WTC11 (cell line): ENCODE results near the gene LRRIQ1. TPM values are rescaled to one million over a fixed set of nuclear protein-coding genes. Genes with fewer than 3 reads are reported as not detected.

ENCODE experiments used
- ATAC-seq: fragments of 200-7000 bp; cut with Tn5 transposase; 2 replicates; pipeline ENCODE4 v1.10.0; 2021; ENCODE audit warnings: mild to moderate bottlenecking, moderate library complexity
- CTCF ChIA-PET: fragments of 300-600 bp; sonication (Branson Sonifier 250); formaldehyde crosslinking; loops from one replicate; lab custom pipeline; 2021; ENCODE audit warnings: antibody characterized with exemption; lab: Charles Lee
- POLR2A ChIA-PET: fragments of 350-600 bp; sonication (Branson Sonifier 250); formaldehyde crosslinking; loops from one replicate; lab custom pipeline; 2021; ENCODE audit warnings: antibody characterized with exemption; lab: Charles Lee
- DNase-seq: peaks from one replicate; pipeline ENCODE4 v3.0.0; 2021; ENCODE audit warnings: low spot score
- H3K27ac Mint-ChIP-seq: 2 replicates; pipeline ENCODE4 v1.8.0; 2021; ENCODE audit warnings: mixed read lengths
- H3K27me3 Mint-ChIP-seq: 2 replicates; pipeline ENCODE4 v1.8.0; 2021; ENCODE audit warnings: low read depth, mild to moderate bottlenecking, moderate library complexity, mixed read lengths
- H3K36me3 Mint-ChIP-seq: 2 replicates; pipeline ENCODE4 v1.8.0; 2021; ENCODE audit warnings: mixed read lengths
- H3K4me1 Mint-ChIP-seq: 2 replicates; pipeline ENCODE4 v1.8.0; 2022; ENCODE audit warnings: mixed read lengths
- H3K4me3 Mint-ChIP-seq: 2 replicates; pipeline ENCODE4 v1.8.0; 2021; ENCODE audit warnings: mild to moderate bottlenecking, moderate library complexity, mixed read lengths
- H3K9me3 Mint-ChIP-seq: 2 replicates; pipeline ENCODE4 v1.8.0; 2021; ENCODE audit warnings: mixed read lengths
- AFF4 ChIP-seq: sonication (generic); formaldehyde crosslinking; IDR thresholded peaks from 2 replicates; pipeline ENCODE4 v1.8.1; 2023; ENCODE audit warnings: mild to moderate bottlenecking, missing genetic modification reagents, borderline replicate concordance
- ATF3 ChIP-seq: sonication (generic); formaldehyde crosslinking; conservative IDR thresholded peaks from 2 replicates; pipeline ENCODE4 v1.8.1; 2022; ENCODE audit warnings: mild to moderate bottlenecking, missing genetic modification reagents
- CBFB ChIP-seq: sonication (generic); formaldehyde crosslinking; IDR thresholded peaks from 2 replicates; pipeline ENCODE4 v1.8.1; 2022; ENCODE audit warnings: mild to moderate bottlenecking, low read depth, missing genetic modification reagents
- CTCF ChIP-seq: fragments of 200-600 bp; IDR thresholded peaks from 2 replicates; pipeline ENCODE4 v1.8.0; 2022; ENCODE audit warnings: antibody characterized with exemption
- E2F1 ChIP-seq: sonication (generic); formaldehyde crosslinking; IDR thresholded peaks from 2 replicates; pipeline ENCODE4 v1.8.0; 2022; ENCODE audit warnings: mild to moderate bottlenecking, missing genetic modification reagents
- ESRRA ChIP-seq: sonication (generic); formaldehyde crosslinking; IDR thresholded peaks from 2 replicates; pipeline ENCODE4 v1.8.1; 2022; ENCODE audit warnings: mild to moderate bottlenecking, missing genetic modification reagents, borderline replicate concordance
- FOXK1 ChIP-seq: sonication (generic); formaldehyde crosslinking; IDR thresholded peaks from 2 replicates; pipeline ENCODE4 v1.8.0; 2022; ENCODE audit warnings: mild to moderate bottlenecking, moderate library complexity, missing genetic modification reagents
- MLX ChIP-seq: sonication (generic); formaldehyde crosslinking; IDR thresholded peaks from 2 replicates; pipeline ENCODE4 v1.8.1; 2023; ENCODE audit warnings: mild to moderate bottlenecking, missing genetic modification reagents, moderate library complexity
- MXD4 ChIP-seq: fragments of 250-450 bp; sonication (Bioruptor Pico); IDR thresholded peaks from 2 replicates; pipeline ENCODE4 v1.8.0; 2021; ENCODE audit warnings: mild to moderate bottlenecking, moderate library complexity, borderline replicate concordance
- NFATC4 ChIP-seq: fragments of 250-450 bp; sonication (Bioruptor Pico); IDR thresholded peaks from 2 replicates; pipeline ENCODE4 v1.9.0; 2021; ENCODE audit warnings: mild to moderate bottlenecking
- NR1H2 ChIP-seq: sonication (generic); formaldehyde crosslinking; IDR thresholded peaks from 2 replicates; pipeline ENCODE4 v1.9.0; 2021; ENCODE audit warnings: mild to moderate bottlenecking, moderate library complexity, missing genetic modification reagents
- NR3C1 ChIP-seq: sonication (generic); formaldehyde crosslinking; conservative IDR thresholded peaks from 2 replicates; pipeline ENCODE4 v1.8.1; 2023; ENCODE audit warnings: low read depth, mild to moderate bottlenecking, missing genetic modification reagents
- OVOL2 ChIP-seq: fragments of 250-450 bp; sonication (Bioruptor Pico); IDR thresholded peaks from 2 replicates; pipeline ENCODE4 v1.9.0; 2021; ENCODE audit warnings: mild to moderate bottlenecking, borderline replicate concordance
- RORB ChIP-seq: fragments of 250-450 bp; sonication (Bioruptor Pico); IDR thresholded peaks from 2 replicates; pipeline ENCODE4 v1.9.0; 2021; ENCODE audit warnings: mild to moderate bottlenecking
- SMAD3 ChIP-seq: sonication (generic); formaldehyde crosslinking; IDR thresholded peaks from 2 replicates; pipeline ENCODE4 v1.8.0; 2022; ENCODE audit warnings: missing genetic modification reagents, mild to moderate bottlenecking, borderline replicate concordance
- STAT6 ChIP-seq: sonication (generic); formaldehyde crosslinking; conservative IDR thresholded peaks from 2 replicates; pipeline ENCODE4 v1.8.1; 2023; ENCODE audit warnings: mild to moderate bottlenecking, low read depth, missing genetic modification reagents, moderate library complexity
- TCF7 ChIP-seq: sonication (generic); formaldehyde crosslinking; IDR thresholded peaks from 2 replicates; pipeline ENCODE4 v1.8.0; 2022; ENCODE audit warnings: mild to moderate bottlenecking, low read depth, missing genetic modification reagents, moderate library complexity
- TEAD4 ChIP-seq: sonication (generic); formaldehyde crosslinking; IDR thresholded peaks from 2 replicates; pipeline ENCODE4 v1.8.0; 2022; ENCODE audit warnings: mild to moderate bottlenecking, missing genetic modification reagents
- ZMAT4 ChIP-seq: fragments of 250-450 bp; sonication (Bioruptor Pico); IDR thresholded peaks from 2 replicates; pipeline ENCODE4 v1.9.0; 2021; ENCODE audit warnings: mild to moderate bottlenecking
- ZNF121 ChIP-seq: sonication (generic); formaldehyde crosslinking; IDR thresholded peaks from 2 replicates; pipeline ENCODE4 v1.8.0; 2023; ENCODE audit warnings: missing genetic modification reagents
- ZNF219 ChIP-seq: sonication (generic); formaldehyde crosslinking; IDR thresholded peaks from 2 replicates; pipeline ENCODE4 v1.8.0; 2023; ENCODE audit warnings: missing genetic modification reagents, mild to moderate bottlenecking, borderline replicate concordance
- ZNF232 ChIP-seq: sonication (generic); formaldehyde crosslinking; IDR thresholded peaks from 2 replicates; pipeline ENCODE4 v1.8.0; 2022; ENCODE audit warnings: mild to moderate bottlenecking, missing genetic modification reagents
- ZNF423 ChIP-seq: fragments of 250-450 bp; sonication (Bioruptor Pico); IDR thresholded peaks from 2 replicates; pipeline ENCODE4 v2.1.2; 2022; ENCODE audit warnings: mild to moderate bottlenecking, moderate library complexity
- ZNF425 ChIP-seq: fragments of 250-450 bp; sonication (Bioruptor Pico); conservative IDR thresholded peaks from 2 replicates; pipeline ENCODE4 v1.9.0; 2021; ENCODE audit warnings: mild to moderate bottlenecking
- total RNA-seq: library from RNA; stranded (reverse); gene quantifications from 3 replicates; pipeline ENCODE4 v1.2.3, GENCODE V29; 2021

LRRIQ1 gene
- total RNA-seq, 1 experiment from 2014 or later: 1.3 TPM

GRCh38 chr12:85163752-85164321 lies 127.7 kb downstream of the LRRIQ1 start (continued):
- TF ChIP-seq CTCF (no peak), FOXK1 (CRISPR knock-in tag) (no peak), AFF4 (no peak), TCF7 (CRISPR knock-in tag) (no peak), SMAD3 (CRISPR knock-in tag) (no peak), MXD4 (CRISPR knock-in tag) (no peak), NR3C1 (CRISPR knock-in tag) (no peak), ZNF232 (CRISPR knock-in tag) (no peak), ZNF423 (CRISPR knock-in tag) (no peak)
- TF ChIP-seq, all 79 proteins: peak for 0

- Mint-ChIP-seq H3K27me3 (no peaks in the 10 kb centered on the region), H3K4me3 (no peak overlapping the region), H3K27ac (no peak overlapping the region), H3K4me1 (no peaks in the 10 kb centered on the region), H3K9me3 (no peaks in the 10 kb centered on the region), H3K36me3 (no peaks in the 10 kb centered on the region)
- no peak for ATAC-seq
- POLR2A ChIA-PET: no interaction called here
- no peak for DNase-seq
- CTCF ChIA-PET: no interaction called here
- no peak for TF ChIP-seq TEAD4 (CRISPR knock-in tag)
- TF ChIP-seq ATF3 (CRISPR knock-in tag): no peak
- no peak for TF ChIP-seq E2F1 (CRISPR knock-in tag)
- no peak for TF ChIP-seq ZNF219 (CRISPR knock-in tag)
- TF ChIP-seq CBFB: no peak
- no peak for TF ChIP-seq ZMAT4 (CRISPR knock-in tag)
- no peak for TF ChIP-seq NR1H2 (CRISPR knock-in tag)
- TF ChIP-seq ZNF425 (CRISPR knock-in tag): no peak
- no peak for TF ChIP-seq STAT6 (CRISPR knock-in tag)
- TF ChIP-seq OVOL2: no peak
- TF ChIP-seq ESRRA (CRISPR knock-in tag): no peak
- TF ChIP-seq MLX (CRISPR knock-in tag): no peak
- no peak for TF ChIP-seq RORB (CRISPR knock-in tag)
- TF ChIP-seq ZNF121 (CRISPR knock-in tag): no peak
- TF ChIP-seq NFATC4 (CRISPR knock-in tag): no peak
These were observed 143.6 kb downstream of the LRRIQ1 start for GRCh38 chr12:85179680-85180270.
